ENCODE measurements around the gene PPP1R37.

The PPP1R37 gene, protein sequence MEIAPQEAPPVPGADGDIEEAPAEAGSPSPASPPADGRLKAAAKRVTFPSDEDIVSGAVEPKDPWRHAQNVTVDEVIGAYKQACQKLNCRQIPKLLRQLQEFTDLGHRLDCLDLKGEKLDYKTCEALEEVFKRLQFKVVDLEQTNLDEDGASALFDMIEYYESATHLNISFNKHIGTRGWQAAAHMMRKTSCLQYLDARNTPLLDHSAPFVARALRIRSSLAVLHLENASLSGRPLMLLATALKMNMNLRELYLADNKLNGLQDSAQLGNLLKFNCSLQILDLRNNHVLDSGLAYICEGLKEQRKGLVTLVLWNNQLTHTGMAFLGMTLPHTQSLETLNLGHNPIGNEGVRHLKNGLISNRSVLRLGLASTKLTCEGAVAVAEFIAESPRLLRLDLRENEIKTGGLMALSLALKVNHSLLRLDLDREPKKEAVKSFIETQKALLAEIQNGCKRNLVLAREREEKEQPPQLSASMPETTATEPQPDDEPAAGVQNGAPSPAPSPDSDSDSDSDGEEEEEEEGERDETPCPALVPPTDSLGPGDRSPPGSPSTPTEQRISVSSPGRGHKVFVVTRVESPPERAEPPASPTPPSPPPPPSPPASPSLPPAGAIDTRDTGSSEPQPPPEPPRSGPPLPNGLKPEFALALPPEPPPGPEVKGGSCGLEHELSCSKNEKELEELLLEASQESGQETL

DNA sequence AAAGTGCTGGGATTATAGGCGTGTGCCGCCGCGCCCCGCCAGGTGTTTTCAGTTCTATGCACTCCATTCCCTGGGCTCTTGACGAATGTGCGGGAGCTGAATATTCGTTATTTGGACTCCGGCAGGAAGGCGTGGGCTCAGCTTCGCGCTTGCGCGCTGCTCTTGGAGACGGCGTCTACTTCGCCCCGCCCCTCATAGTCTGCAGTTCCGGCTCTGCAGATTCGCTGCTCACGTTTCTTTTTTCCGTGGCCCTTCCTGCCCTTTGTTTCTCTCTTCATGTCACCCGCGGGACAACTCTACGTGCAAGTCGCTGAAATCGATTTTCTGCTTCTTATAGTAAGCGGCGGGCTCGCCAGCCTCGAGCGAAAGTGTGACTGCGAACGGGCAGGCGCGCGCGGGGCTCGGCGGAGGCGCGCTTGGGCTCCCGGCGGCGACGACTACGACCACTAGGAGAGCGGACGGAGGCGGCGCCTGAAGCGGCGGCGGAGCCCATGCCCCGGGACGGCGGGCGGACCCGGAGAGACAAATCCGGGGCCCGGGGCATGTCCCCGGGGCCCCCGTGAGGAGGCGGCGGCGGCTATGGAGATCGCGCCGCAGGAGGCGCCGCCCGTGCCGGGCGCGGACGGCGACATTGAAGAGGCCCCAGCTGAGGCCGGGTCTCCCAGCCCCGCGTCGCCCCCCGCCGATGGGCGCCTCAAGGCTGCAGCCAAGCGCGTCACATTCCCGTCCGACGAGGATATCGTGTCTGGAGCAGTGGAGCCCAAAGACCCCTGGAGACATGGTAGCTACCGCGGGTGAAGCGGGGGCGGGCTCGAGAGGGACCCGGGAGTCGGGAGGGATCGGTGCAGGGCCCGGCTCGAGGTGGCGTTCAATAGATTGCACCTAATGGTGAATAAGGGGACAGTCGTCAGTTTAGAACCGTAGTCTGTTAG is at the start of gene PPP1R37:
TSS of gene PPP1R37 (plus strand) at position 433 of the 932 bp plus-strand sequence. CDS start at position 580, 147 bp downstream.
- peak; percentile 82 for DNase-seq

DNA sequence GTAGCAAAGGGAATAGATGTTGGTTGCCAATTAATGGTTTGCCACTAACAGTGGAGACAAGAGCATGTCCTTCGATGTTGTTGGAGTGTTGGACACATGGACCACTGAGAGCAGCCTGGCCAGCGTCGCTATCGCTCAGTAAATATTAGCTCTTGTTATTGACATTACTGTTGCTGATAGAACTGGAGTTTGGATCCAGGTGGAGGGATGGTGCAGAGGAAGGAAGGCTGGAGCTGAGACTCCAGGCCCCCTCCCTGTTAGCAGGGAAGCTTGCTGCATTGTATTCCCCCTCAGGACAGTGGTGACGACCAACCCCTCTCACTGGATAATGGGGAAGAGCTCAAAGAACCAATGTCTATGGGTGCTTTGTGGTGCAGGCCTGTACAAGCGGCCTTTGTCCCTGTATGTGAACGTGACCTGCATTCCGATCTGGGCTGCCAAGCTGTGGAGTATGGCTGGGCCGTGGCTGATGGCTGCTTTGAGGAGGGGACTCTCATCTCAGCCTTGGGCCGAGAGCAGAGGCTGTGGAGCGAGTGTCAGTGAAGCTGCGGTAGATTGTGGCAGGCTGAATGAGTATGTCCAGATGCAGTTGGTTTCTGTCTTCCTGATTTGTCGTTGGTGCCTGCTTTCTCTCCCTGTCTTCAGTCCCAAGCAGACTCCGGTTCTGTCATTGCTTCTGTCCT is 47.2 kb upstream of the PPP1R37 start:
- no peak for DNase-seq

DNA sequence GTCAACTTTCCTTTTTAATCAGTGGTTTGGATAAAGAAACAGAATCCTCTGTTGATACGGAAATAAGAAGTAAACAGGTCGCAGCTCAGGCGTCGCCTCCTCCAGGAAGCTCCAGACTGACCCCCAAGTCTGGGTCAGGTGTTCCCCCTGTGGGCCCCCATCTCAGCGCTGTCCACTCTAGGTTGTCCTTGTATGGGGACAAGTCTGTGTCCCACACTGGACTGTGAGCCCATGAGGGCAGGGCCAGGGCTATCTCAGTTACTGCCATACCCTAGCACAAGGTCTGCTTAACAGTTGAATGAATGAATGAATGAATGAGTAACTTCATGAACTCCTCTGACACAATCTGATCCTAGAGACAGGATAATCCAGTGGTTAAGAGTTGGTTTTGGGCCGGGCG is 46.6 kb upstream of the PPP1R37 start:
- no peak for DNase-seq

DNA sequence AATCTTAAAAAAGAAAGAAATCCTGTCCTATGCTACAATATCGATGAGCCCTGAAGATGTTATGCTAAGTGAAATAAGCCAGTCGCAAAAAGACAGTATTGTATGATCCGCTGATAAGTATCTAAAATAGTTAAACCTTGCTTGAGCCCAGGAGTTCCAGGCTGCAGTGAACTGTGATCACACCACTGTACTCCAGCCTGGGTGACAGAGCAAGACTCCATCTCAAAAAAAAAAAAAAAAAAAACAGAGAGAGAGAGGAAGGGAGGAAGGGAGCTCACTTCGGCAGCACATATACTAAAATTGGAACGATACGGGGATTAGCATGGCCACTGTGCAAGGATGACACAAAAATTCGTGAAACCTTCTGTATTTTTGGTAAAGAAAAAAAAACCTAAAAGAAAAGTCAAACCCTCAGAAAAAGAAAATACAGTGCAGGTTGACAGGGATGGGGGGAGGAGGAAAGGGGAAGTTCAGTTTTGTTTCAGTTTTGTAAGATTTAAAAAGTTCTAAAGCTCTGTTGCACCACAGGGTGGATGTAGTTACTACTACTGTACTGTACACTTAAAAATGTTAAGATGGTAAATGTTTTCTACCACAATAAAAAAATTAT is 45.7 kb upstream of the PPP1R37 start:
- DNase-seq = no peak

DNA sequence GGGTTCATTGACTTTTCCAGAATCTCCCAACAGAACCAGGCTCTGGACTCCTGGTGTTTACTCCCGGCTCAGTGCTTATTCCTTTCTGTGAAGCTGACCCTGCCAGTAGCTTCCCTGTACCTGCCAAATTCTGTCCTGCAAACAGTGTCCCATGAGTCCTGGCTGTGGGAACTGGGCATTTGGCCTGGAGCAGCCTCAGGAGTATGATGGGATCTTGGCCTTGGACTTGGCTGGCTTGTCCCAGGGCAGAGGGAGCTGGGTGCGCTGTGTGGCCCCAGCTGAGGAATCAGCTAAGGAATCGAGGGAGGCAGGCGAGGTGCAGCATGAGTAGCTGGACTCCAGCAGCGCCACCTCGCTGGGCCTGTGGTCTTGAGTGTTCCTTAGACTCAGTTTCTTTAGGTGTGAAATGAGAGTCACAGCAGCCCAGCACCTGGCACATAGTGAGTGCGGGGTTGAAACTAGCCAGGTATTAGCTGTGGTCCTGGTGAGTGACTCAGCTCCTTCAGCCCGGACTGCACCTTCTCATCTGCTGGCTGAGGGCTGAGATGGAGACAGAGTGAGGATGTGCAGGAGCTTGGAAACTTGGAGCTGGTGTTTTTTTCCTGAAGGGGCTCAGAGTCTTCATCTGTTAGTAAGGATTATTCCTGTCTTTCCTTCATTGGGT is 43.8 kb upstream of the PPP1R37 start:
- DNase-seq = no peak

DNA sequence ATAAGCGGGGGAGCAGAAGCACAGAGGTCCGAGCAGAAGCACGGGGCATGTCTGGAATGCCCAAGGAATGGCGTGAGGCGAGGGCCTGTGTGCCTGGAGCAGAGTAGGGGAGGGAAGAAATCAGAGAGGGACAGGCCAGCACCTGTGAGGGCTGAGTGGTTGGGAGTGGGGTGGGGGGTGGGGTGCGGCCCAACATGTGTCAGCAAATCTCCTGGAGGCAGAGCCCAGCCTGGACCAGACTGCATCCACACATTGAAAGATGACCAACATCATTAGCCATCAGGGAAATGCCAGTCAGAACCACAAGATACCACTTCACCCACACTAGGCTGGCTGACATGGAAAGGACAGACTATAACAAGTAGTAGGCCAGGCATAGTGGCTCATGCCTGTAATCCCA is 42.9 kb upstream of the PPP1R37 start:
- no peak for DNase-seq

DNA sequence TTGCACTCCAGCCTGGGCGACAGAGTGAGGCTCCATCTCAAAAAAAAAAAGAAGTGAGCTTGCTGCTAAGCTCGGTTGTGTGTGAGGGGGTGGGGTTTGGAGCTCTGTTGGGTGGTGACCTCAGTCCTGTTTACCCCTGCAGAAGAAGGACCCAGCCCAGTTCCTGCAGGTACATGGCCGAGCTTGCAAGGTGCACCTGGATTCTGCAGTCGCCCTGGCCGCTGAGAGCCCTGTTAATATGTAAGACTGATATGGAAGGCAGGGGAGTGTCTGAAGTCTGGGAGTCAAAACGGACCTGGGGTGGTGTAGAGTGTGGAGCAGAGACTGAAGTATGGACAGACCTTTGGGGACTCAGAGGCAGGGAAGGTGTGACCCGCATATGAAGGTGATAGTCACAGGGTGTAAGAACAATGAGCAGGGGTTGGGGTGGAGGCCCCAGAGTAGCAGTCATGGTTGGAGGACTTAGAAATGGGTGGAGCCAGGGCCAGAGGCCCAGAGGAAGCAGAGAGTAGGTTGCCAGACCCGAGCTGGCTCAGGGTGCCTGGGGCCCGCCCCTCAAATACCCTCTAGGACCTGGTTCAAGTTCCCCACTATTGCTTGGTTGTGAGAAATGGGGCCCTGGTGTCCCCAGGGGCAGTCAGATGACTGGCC is 40.9 kb upstream of the PPP1R37 start:
- no peak for DNase-seq

DNA sequence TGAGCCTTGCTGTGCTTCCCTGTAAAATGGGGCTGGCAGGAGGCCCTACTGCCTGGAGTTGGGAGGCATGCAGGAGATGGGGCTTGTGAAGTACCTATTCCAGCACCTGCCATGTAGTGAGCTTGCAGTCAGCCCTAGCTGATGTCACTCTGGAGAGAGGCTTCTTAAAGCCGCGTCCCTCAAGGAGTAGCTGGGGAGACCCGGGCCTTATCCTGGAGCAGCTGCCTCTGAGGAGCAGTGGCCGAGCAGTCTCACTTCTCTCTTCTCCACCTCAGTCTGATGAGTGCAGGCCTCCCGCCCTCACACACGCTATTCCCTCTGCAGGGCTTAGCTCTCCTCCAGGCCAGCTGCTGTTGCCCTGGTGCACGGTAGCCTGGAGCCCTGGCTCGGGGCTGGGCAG is 36.1 kb upstream of the PPP1R37 start:
- no peak for DNase-seq

DNA sequence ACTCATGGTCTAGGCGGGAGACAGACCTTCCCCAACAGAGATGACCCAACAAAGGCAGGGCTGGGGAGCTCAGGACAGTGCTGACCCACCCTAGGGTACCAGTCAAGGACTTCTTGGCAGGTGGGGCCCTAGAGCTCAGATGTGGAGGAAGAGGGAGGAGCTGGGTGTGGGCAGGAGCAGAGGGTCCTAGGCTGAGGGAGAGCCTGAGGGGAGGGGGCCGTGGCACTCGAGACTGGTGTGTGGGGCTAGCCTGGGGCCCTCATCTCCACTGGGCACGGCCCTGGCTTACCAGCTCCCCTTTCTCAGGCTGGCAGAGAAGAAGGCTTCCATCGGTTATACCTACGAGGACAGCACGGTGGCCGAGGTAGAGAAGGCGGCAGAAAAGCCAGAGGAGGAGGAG is 35.5 kb upstream of the PPP1R37 start:
- DNase-seq = no peak

DNA sequence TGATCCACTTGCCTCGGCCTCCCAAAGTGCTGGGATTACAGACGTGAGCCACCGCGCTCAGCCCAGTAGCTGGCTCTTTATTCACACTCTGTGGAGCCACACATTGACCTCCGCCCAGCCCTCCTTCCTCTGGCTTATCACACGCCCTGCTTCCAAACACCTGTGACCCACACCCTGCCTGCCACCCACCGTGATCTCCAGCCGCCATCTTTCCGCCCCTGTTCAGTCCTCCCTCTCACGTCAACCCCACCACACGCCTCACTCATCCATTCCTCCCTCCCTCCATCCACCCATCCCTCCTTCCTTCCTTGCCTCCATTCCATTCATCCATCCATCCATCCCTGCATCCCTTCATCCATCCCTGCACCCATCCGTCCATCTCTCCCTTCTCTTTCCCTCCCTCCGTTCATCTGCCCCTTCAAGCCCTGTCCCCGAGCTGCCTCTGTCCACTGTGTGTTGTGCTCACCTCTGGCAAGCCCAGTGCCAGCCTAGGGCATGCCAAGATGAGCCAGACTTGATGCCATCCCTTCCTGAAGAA is 34.3 kb upstream of the PPP1R37 start:
- DNase-seq = no peak

DNA sequence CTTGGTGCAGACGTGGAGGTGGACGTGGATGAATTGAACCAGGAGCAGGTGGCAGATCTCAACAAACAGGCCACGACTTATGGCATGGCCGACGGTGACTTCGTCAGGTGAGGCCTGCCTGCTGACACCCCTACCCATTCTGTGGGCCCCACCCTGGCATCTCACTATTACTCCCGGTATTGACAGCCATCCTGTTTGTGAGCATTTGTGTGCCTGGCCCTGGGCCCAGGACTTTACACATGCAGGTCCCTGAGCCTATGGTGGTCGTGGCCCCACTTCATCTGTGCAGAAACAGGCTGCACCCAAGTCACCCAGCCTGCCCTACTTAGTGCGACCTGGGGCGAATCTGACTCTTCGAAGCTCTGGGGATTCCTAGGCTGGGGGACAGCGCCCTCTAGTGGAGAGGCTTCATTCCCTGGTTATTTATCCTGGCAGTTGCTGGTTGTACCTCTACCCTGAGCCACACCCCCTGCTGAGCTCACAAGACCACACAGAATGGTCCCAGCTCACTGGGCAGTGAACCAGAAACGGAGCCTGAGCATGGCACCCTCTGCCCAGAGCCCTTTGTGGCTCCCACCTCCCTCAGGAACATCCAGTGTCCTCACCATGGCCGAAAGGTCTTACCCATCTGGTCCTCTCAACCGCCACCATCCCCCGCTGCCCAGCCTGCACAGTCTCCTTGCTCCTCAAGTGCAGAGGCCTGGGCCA is 33.6 kb upstream of the PPP1R37 start:
- peak; percentile 24 for DNase-seq

DNA sequence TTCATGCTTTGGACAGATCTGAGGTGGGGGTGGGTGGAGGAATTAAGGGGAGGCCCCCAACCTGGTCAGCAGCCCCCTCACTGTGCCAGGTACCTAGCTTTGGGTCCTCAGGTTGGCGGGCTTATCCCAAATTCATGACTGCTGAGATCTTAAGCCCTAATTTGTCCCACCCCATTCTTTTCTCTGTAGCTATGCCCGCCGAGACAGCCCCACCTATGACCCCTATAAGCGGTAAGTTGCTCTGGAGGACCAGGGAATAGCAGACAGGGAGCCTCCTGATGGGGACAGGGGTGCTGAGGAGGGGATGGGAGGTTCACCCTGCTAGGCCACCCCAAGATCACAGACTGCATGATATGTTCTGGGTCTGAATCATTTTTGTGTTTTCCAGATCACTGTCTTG is 31.0 kb upstream of the PPP1R37 start:
- no peak for DNase-seq

DNA sequence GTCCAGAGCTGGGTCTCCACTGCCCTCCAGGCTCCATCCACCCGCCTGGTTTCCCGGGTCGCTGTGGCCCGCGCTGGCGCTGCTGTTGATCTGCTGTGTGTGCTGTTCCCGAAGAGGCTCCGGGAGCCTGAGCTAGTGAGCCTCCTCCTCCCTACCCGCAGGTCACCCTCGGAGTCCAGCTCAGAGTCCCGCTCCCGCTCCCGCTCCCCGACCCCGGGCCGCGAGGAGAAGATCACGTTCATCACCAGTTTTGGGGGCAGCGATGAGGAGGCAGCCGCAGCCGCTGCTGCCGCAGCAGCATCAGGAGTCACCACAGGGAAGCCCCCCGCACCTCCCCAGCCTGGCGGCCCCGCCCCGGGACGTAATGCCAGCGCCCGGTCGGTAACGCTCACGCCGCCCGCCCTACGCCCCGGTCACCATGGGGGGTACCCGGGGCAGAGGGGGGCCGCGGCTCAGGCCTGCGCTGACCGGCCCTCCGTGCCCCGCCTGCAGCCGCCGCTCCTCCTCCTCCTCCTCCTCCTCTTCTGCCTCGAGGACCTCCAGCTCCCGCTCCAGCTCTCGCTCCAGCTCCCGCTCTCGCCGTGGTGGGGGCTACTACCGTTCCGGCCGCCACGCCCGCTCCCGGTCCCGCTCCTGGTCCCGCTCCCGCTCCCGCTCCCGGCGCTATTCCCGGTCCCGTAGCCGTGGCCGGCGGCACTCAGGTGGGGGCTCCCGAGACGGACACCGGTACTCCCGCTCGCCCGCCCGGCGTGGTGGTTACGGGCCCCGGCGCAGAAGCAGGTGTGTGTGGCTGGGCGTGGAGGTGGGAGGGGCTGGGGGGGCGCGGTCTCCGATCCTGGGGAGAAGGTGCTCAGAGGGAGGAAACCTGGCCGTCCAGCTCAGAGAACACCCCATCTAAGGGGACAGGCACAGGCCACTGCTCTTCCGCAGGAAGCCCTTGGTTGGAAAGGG is 28.9 kb upstream of the PPP1R37 start:
- no peak for DNase-seq

DNA sequence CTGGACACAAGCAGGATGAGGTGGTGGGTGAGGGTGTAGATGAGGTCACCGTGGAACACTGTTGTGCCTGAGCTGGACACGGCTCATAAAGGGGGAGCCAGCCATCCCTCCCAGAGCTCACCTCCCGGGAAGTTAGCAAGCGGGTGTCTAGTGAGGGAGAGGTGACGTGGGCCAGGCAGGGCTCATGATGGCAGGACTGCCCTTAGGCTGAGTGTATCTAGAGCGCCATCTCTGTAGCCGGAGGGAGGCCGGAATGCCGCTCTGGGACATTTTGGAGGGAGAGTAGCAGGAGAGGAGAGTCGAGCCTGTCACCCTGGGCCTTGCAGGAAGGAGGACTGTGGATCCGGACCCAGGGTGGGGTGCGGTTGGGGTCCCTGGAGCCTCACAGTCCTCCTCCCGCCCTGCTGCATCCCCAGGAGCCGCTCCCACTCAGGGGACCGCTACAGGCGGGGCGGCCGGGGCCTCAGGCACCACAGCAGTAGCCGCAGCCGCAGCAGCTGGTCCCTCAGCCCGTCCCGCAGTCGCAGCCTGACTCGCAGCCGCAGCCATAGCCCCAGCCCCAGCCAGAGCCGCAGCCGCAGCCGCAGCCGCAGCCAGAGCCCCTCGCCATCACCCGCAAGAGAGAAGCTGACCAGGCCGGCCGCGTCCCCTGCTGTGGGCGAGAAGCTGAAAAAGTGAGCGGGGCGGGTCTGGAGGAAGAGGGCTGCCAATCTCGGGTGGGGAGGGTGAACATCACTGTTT is 25.9 kb upstream of the PPP1R37 start:
- DNase-seq = no peak

DNA sequence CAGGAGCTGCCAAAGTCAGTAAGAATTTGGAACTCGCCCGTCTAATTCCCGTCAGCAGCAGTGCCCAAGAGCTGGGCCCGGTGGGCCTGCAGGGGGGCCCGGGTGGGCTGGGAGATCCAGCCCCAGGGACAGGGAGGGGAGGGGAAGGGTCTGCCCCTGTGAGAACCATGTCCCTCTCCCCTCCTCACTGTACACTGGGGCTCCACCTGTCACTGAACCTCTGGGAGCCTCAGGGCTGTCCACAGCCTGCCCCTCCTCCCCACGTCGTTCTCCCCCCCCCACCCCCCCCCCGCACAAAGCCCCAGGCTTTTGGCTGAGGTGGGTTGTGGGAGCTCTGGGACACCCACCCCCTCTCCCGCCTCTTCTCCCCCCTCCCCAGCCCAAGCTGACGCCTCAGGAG is 24.9 kb upstream of the PPP1R37 start:
- DNase-seq = no peak

DNA sequence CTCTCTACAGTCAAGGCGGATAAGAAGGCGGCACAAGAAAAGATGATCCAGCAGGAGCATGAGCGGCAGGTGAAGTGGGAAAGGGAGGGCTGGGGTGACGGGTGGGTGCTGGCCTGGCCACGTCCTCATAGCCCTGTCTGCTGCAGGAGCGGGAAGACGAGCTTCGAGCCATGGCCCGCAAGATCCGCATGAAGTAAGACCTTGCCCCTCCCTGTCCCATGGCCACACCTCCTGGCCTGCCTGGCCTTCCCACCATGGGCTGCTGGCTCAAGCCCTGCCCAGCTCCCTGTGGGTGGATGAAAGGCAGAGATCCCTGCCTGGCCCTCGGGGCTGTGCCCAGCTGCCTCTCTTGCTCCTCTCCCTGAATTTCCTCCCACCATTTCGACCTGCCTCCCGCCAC is 23.9 kb upstream of the PPP1R37 start:
- no peak for DNase-seq

DNA sequence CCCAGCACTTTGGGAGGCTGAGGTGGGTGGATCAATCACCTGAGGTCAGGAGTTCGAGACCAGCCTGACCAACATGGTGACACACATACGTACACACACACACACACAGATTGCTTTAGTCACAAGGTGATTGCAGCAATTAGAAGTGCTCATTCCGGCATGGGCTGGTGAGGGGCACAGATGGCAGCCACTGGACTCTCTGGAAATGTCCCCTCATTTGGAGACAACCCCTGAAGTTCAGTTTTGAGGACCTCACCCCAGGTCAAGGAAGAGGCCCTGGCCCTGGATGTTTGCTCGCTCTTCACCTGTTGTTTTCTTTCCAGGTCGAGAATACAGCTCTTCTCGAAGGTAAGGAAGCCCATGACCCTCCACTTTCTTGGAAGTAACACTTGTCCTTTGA is 22.8 kb upstream of the PPP1R37 start:
- no peak for DNase-seq

DNA sequence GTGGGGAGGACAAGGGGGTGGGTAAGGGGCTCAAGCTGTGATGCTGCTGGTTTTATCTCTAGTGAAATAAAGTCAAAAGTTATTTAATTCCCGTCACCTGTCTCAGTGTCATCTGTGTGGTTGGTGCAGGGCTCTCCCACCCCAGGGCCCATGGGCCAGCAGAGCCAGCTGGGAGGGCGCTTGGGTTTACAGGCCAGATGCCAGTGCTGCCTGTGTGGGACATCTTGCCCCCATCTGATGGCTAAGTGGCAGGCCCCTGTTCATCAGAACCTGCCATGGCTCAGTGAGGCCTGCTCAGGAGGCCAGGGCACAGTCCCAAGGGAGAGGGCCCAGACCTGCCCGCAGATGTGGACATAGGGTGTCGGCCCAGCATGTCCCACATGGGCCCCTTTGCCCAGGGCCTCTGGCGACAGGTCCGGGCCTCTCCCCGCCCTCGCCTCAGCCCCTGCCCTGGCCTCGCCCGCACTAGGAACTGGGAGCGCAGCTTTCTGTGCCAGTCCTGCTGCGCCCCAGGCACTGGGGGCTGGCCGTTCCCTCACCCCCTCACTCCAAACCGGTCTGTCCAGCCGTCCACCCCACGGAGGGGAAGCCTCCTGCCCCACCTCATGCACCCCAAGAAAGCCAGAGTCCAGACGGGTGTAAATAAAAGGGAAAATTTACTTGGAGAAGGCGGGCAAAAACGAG is 22.0 kb upstream of the PPP1R37 start:
- no peak for DNase-seq
